GM19455 (cell line): Measurements from ENCODE around the gene FAM78A.

Source experiments
- ATAC-seq: cut with Tn5 transposase; IDR thresholded peaks from one replicate; pipeline ENCODE4 v1.9.1; 2021; ENCODE audit not compliant: unreplicated experiment

FAM78A gene

GRCh38 chr9:131303381-131304321 lies 27.3 kb upstream of the FAM78A start:
- ATAC-seq: no peak

GRCh38 chr9:131302244-131303075 lies 26.1 kb upstream of the FAM78A start:
- ATAC-seq: no peak

- no peak for ATAC-seq
Measured at GRCh38 chr9:131300444-131300843, 24.1 kb upstream of the FAM78A start.

- ATAC-seq: no peak
Measured at GRCh38 chr9:131299961-131300347, 23.6 kb upstream of the FAM78A start.

GRCh38 chr9:131299346-131299960 lies 23.1 kb upstream of the FAM78A start:
- ATAC-seq: no peak

- no peak for ATAC-seq
Measured at GRCh38 chr9:131298816-131299215, 22.5 kb upstream of the FAM78A start.

- no peak for ATAC-seq
Measured at GRCh38 chr9:131298341-131298740, 22.0 kb upstream of the FAM78A start.

- no peak for ATAC-seq
Measured at GRCh38 chr9:131297903-131298302, 21.6 kb upstream of the FAM78A start.

- ATAC-seq: no peak
Measured at GRCh38 chr9:131296906-131297500, 20.7 kb upstream of the FAM78A start.

- ATAC-seq: no peak
Measured at GRCh38 chr9:131296460-131296859, 20.1 kb upstream of the FAM78A start.

GRCh38 chr9:131292937-131293336 lies 16.6 kb upstream of the FAM78A start:
- ATAC-seq: no peak

GRCh38 chr9:131291795-131292315 lies 15.5 kb upstream of the FAM78A start:
- ATAC-seq: no peak

GRCh38 chr9:131290767-131291370 lies 14.6 kb upstream of the FAM78A start:
- no peak for ATAC-seq

GRCh38 chr9:131290036-131290766 lies 13.9 kb upstream of the FAM78A start:
- ATAC-seq: no peak

GRCh38 chr9:131289301-131290035 lies 13.2 kb upstream of the FAM78A start, which contains the start of gene PLPP7:
Gene PLPP7, plus strand, starts transcription at chr9:131289723. Its CDS starts 275 bp downstream, at chr9:131289998.
- ATAC-seq: no peak

GRCh38 chr9:131288217-131288616 lies 11.9 kb upstream of the FAM78A start:
- ATAC-seq: no peak

GRCh38 chr9:131287359-131287758 lies 11.0 kb upstream of the FAM78A start:
- ATAC-seq: no peak

GRCh38 chr9:131284856-131285255 lies 8.5 kb upstream of the FAM78A start:
- ATAC-seq: no peak
